SK-N-SH (cell line): ENCODE data around the gene FADS2. TPM values are rescaled to one million over a fixed set of nuclear protein-coding genes. Genes with fewer than 3 reads are reported as not detected.

Experiments
- CTCF ChIA-PET: fragments of 300-600, 350-600 bp; formaldehyde crosslinking; extraction: SDS; loops from one replicate; lab custom pipeline; 2021; lab: Yijun Ruan, JAX
- POLR2A ChIA-PET: fragments of 350-600 bp; sonication (Branson Sonifier 250); formaldehyde crosslinking; extraction: SDS; loops from one replicate; lab custom pipeline; 2020; ENCODE audit warnings: antibody characterized with exemption, inconsistent platforms; lab: Yijun Ruan, JAX
- DNase-seq: peaks from one replicate; pipeline ENCODE4 v3.0.0; 2012
- H2AFZ ChIP-seq: fragments of 200-600 bp; sonication (generic); 2 replicates; pipeline ENCODE4 v1.8.1; 2016; ENCODE audit warnings: antibody characterized with exemption, mild to moderate bottlenecking, low read depth
- H3F3A ChIP-seq: fragments of 200-600 bp; sonication (generic); replicated peaks from 2 replicates; pipeline ENCODE3; 2016; ENCODE audit warnings: antibody characterized with exemption, mild to moderate bottlenecking; ENCODE audit not compliant: insufficient read depth
- H3K27ac ChIP-seq, 2 experiments: fragments of 200-500 bp in 1 of 2; fragments of 200-600 bp in 1 of 2; sonication (Bioruptor generic) in 1 of 2; sonication (generic), shearing (Covaris generic) in 1 of 2; 2 replicates each; pipeline versions ENCODE4 v1.5.1 to v1.6.1; 2014 to 2016; ENCODE audit warnings: low read depth in 2 of 2, inconsistent platforms in 1 of 2, low read length in 1 of 2, mild to moderate bottlenecking in 1 of 2, mixed read lengths in 1 of 2
- H3K27me3 ChIP-seq: fragments of 200-600 bp; sonication (generic), shearing (Covaris generic); 2 replicates; pipeline ENCODE4 v1.6.1; 2016; ENCODE audit warnings: mixed run types; ENCODE audit not compliant: insufficient read depth
- H3K36me3 ChIP-seq, 2 experiments: fragments of 200-500 bp in 1 of 2; fragments of 200-600 bp in 1 of 2; sonication (Bioruptor generic) in 1 of 2; sonication (generic) in 1 of 2; replicated peaks in 1 of 2; 2 replicates each; pipeline versions ENCODE3 to v1.5.1; 2014 to 2016; ENCODE audit warnings: low read length in 1 of 2, mild to moderate bottlenecking in 1 of 2; ENCODE audit not compliant: insufficient read depth in 2 of 2, control insufficient read depth in 1 of 2
- H3K4me1 ChIP-seq, 2 experiments: fragments of 200-500 bp in 1 of 2; fragments of 200-600 bp in 1 of 2; sonication (Bioruptor generic) in 1 of 2; sonication (generic), shearing (Covaris generic) in 1 of 2; 2 replicates each; pipeline versions ENCODE4 v1.5.1 to v1.6.1; 2014 to 2016; ENCODE audit warnings: low read depth in 1 of 2, low read length in 1 of 2, mixed run types in 1 of 2; ENCODE audit not compliant: insufficient read depth in 2 of 2, control insufficient read depth in 1 of 2
- H3K4me2 ChIP-seq: fragments of 200-600 bp; sonication (generic), shearing (Covaris generic); 2 replicates; pipeline ENCODE4 v1.6.1; 2017; ENCODE audit warnings: mixed run types
- H3K4me3 ChIP-seq, 2 experiments: fragments of 200-500 bp in 1 of 2; fragments of 200-600 bp in 1 of 2; sonication (Bioruptor generic) in 1 of 2; sonication (generic), shearing (Covaris generic) in 1 of 2; 2 replicates each; pipeline versions ENCODE4 v1.5.1 to v1.8.1; 2014 to 2016; ENCODE audit warnings: low read depth in 2 of 2, inconsistent platforms in 1 of 2, low read length in 1 of 2, mild to moderate bottlenecking in 1 of 2, mixed read lengths in 1 of 2, moderate library complexity in 1 of 2
- H3K79me2 ChIP-seq: fragments of 200-600 bp; sonication (generic); 2 replicates; pipeline ENCODE4 v1.8.1; 2017; ENCODE audit warnings: mild to moderate bottlenecking; ENCODE audit not compliant: insufficient read depth
- H3K9ac ChIP-seq: fragments of 200-600 bp; sonication (generic); 2 replicates; pipeline ENCODE4 v1.6.1; 2017; ENCODE audit warnings: mixed run types
- H3K9me2 ChIP-seq: fragments of 200-600 bp; sonication (generic); 2 replicates; pipeline ENCODE4 v1.6.1; 2017; ENCODE audit warnings: mixed run types
- H3K9me3 ChIP-seq: fragments of 200-600 bp; sonication (generic); 2 replicates; pipeline ENCODE4 v1.6.1; 2017; ENCODE audit warnings: mixed run types, mild to moderate bottlenecking, moderate library complexity
- H4K20me1 ChIP-seq: fragments of 200-600 bp; sonication (generic); 2 replicates; pipeline ENCODE4 v1.6.1; 2017; ENCODE audit warnings: mild to moderate bottlenecking, mixed run types; ENCODE audit not compliant: insufficient read depth
- ELF1 ChIP-seq: IDR thresholded peaks from 2 replicates; pipeline ENCODE4 v1.4.0; 2012
- EP300 ChIP-seq, 2 experiments: IDR thresholded peaks; 2 replicates each; pipeline versions ENCODE4 v1.4.0 to v1.6.1; 2012; ENCODE audit warnings: borderline replicate concordance in 1 of 2, low read depth in 1 of 2, low read length in 1 of 2
- FOXJ3 ChIP-seq: sonication (generic); formaldehyde crosslinking; IDR thresholded peaks from 2 replicates; pipeline ENCODE4 v1.5.1; 2020; ENCODE audit warnings: mild to moderate bottlenecking, missing genetic modification reagents
- GABPA ChIP-seq: IDR thresholded peaks from 2 replicates; pipeline ENCODE4 v1.4.0; 2012; ENCODE audit warnings: low read depth, mild to moderate bottlenecking
- GATA2 ChIP-seq: sonication (generic); formaldehyde crosslinking; IDR thresholded peaks from 2 replicates; pipeline ENCODE4 v1.5.0; 2020; ENCODE audit warnings: mild to moderate bottlenecking, missing genetic modification reagents
- JUND ChIP-seq: IDR thresholded peaks from 2 replicates; pipeline ENCODE4 v1.4.0; 2012
- MEF2A ChIP-seq: IDR thresholded peaks from 2 replicates; pipeline ENCODE4 v1.4.0; 2012; ENCODE audit warnings: low read depth, borderline replicate concordance
- MXI1 ChIP-seq: IDR thresholded peaks from 2 replicates; pipeline ENCODE4 v1.6.1; 2012; ENCODE audit warnings: mild to moderate bottlenecking, low read depth, low read length, improper control_type of control experiment
- NFIC ChIP-seq: IDR thresholded peaks from 2 replicates; pipeline ENCODE4 v1.4.0; 2012; ENCODE audit warnings: borderline replicate concordance
- NRF1 ChIP-seq: IDR thresholded peaks from 2 replicates; pipeline ENCODE4 v1.6.1; 2012; ENCODE audit warnings: low read depth, mild to moderate bottlenecking, low read length
- RCOR1 ChIP-seq: fragments of 150-350 bp; IDR thresholded peaks from 2 replicates; pipeline ENCODE4 v1.6.1; 2017; ENCODE audit warnings: antibody characterized with exemption, low read length
- RFX5 ChIP-seq: IDR thresholded peaks from 2 replicates; pipeline ENCODE4 v1.6.1; 2012; ENCODE audit warnings: mild to moderate bottlenecking, improper control_type of control experiment, low read length
- RXRA ChIP-seq: IDR thresholded peaks from 2 replicates; pipeline ENCODE4 v1.4.0; 2012; ENCODE audit warnings: low read depth, mild to moderate bottlenecking, borderline replicate concordance
- SMC3 ChIP-seq: IDR thresholded peaks from 2 replicates; pipeline ENCODE4 v1.6.1; 2012; ENCODE audit warnings: low read depth, low read length, improper control_type of control experiment
- TAF1 ChIP-seq: IDR thresholded peaks from 2 replicates; pipeline ENCODE4 v1.6.1; 2012; ENCODE audit warnings: low read depth, mild to moderate bottlenecking, low read length, moderate library complexity, borderline replicate concordance
- TCF12 ChIP-seq: IDR thresholded peaks from 2 replicates; pipeline ENCODE4 v1.4.0; 2012
- WGBS: methylation state at CpG from one replicate; pipeline ENCODE4 v1.1.6; 2017; ENCODE audit warnings: low lambda C conversion rate; 5-methylcytosine and 5-hydroxymethylcytosine counted together
- polyA plus RNA-seq, 3 experiments: library from polyadenylated mRNA; depleted of rRNA; stranded (reverse); fragments of >200 nt; gene quantifications; 2 replicates each; pipeline ENCODE4 v1.2.3, GENCODE V29; 2012
- TF ChIP-seq, protein P1 (sequence below): fragments of 150-350 bp; IDR thresholded peaks from 2 replicates; pipeline ENCODE4 v1.6.1; 2016; ENCODE audit warnings: mild to moderate bottlenecking, low read depth, low read length
- TF ChIP-seq, protein P2 (sequence below): IDR thresholded peaks from 2 replicates; pipeline ENCODE4 v1.4.0; 2012; ENCODE audit warnings: low read depth, borderline replicate concordance

The FADS2 gene
- polyA plus RNA-seq, 1 of the 3 experiments (the other 2 are of a cell fraction), result 67.8 TPM

DNA sequence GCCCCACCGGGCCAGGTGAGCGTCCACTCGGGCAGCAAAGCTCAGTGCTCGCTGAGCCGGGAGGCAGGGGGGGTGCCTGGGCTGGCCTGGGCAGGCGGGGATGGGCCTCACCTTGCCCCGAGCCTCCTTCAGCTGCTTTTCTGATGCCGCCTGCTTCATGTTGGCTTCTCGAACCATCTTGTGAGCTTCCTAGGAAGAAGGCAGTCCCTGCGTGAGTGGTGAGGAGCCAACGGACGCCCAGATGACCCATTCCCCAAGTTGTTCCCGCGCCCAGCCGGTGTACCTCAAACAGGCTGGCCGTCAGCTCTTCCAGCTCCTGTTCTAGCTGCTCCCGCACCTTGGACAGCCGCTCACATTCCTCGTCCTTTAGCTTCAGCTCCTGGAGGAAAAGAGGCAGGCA lies 79.2 kb downstream of the FADS2 start:
- H3F3A ChIP-seq, result no peaks in the 10 kb centered on the region
- 82% methylated on average over 3 of the region's 19 CpGs for WGBS

DNA sequence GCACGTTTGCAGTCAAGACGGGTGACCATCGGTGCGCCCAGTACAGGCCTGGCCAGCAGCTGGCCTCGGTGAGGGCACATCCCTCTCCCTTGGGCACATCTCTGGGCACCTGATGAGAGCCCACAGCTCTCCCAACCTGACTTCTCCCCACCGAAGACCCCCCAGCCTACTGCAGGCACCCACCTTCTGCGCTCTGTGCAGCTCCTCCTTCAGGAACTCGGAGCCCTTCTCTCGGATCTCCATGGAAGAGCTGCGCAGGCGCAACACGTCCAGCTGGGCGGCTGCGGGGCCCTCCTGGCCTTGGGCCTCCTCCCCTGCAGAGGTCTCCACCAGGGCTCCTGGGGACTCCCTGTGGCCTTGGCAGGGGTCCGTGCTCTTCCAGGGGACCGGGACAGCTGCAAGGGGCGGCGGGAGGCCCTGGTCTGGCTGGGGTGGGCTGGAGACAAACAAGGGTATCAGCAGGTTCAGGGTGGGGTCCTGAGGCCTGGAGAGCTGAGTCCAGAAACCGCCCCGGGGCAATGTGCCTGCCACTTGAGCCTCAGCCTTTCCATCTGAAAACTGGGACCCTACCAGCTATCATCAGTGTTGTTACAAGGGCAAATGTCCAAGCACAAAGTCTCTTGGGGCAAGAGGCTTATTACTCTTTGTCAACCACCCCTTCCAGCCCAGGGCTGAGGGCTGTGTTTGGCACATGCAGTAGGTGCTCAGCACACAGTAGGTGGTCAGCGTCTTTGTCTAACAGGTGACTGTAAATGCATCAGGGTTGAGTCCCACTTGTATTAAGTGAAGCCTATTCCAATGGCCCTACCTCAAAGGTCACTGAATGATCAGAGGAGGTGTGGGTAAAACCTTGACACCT lies 80.0 kb downstream of the FADS2 start:
- no peak for TF ChIP-seq MXI1
- no peak for TF ChIP-seq GABPA
- no peak for TF ChIP-seq TCF12
- TF ChIP-seq TAF1, result no peak
- TF ChIP-seq EP300 (IDR thresholded peaks at IDR 0.05; ENCODE audit: borderline replicate concordance in 1 of 2, low read depth in 1 of 2, low read length in 1 of 2), result no peak
- no peak for TF ChIP-seq ELF1
- no peak for TF ChIP-seq RCOR1
- no peak for TF ChIP-seq FOXJ3 (CRISPR knock-in tag)
- TF ChIP-seq JUND, result no peak
- no peak for TF ChIP-seq NFIC
- TF ChIP-seq, protein P1, sequence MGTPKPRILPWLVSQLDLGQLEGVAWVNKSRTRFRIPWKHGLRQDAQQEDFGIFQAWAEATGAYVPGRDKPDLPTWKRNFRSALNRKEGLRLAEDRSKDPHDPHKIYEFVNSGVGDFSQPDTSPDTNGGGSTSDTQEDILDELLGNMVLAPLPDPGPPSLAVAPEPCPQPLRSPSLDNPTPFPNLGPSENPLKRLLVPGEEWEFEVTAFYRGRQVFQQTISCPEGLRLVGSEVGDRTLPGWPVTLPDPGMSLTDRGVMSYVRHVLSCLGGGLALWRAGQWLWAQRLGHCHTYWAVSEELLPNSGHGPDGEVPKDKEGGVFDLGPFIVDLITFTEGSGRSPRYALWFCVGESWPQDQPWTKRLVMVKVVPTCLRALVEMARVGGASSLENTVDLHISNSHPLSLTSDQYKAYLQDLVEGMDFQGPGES, result no peak
- no peak for TF ChIP-seq RFX5
- TF ChIP-seq GATA2 (CRISPR knock-in tag), result no peak
- TF ChIP-seq, all 33 proteins: peak for 0
- H4K20me1 ChIP-seq, result no peaks in the 10 kb centered on the region
- 89% methylated on average over 10 of the region's 21 CpGs for WGBS
- CTCF ChIA-PET, result interaction anchor here (0.8 to 5.4 kb wide), 9 partner anchors 8 to 200 kb away, joined by 3 to 82 read pairs (median 5); partner anchors contain the start of gene RAB3IL1
- no peak for DNase-seq
- no peak overlapping the region for H3K4me2 ChIP-seq
- H3K79me2 ChIP-seq, result no peaks in the 10 kb centered on the region
- H3K27me3 ChIP-seq, result no peaks in the 10 kb centered on the region
- no peaks in the 10 kb centered on the region for H3F3A ChIP-seq
- H3K4me1 ChIP-seq, result no peaks in the 10 kb centered on the region
- POLR2A ChIA-PET, result interaction anchor here (1.1 to 1.4 kb wide), 3 partner anchors 15 to 60 kb away, joined by 3 to 5 read pairs (median 4); partner anchors contain the start of gene FTH1
- H3K9me3 ChIP-seq, result no peaks in the 10 kb centered on the region
- no peak overlapping the region for H2AFZ ChIP-seq
- H3K9me2 ChIP-seq, result no peaks in the 10 kb centered on the region
- H3K4me3 ChIP-seq, result no peak overlapping the region
- no peak overlapping the region for H3K27ac ChIP-seq
- H3K36me3 ChIP-seq, result peaks cover 0 to 6% of the 10 kb centered on the region in 2 experiments
- no peak overlapping the region for H3K9ac ChIP-seq

More for the DNA sequence above, 79.2 kb downstream of the FADS2 start:
- H3K79me2 ChIP-seq, result no peaks in the 10 kb centered on the region
- no peak overlapping the region for H3K4me2 ChIP-seq
- no peaks in the 10 kb centered on the region for H4K20me1 ChIP-seq
- H3K27ac ChIP-seq, result no peak overlapping the region
- ChIA-PET CTCF (interaction anchor here (1.0 to 5.4 kb wide), 7 partner anchors 9 to 201 kb away, joined by 3 to 82 read pairs (median 16); no protein-coding TSS in a partner anchor), POLR2A (interaction anchor here (1.2 kb wide), 1 partner anchor 60 kb away, joined by 5 read pairs; the partner anchor contains the start of gene FTH1)
- H3K4me3 ChIP-seq, result no peak overlapping the region
- H3K4me1 ChIP-seq, result no peaks in the 10 kb centered on the region
- no peak overlapping the region for H3K9ac ChIP-seq
- H3K9me3 ChIP-seq, result no peaks in the 10 kb centered on the region
- H3K9me2 ChIP-seq, result no peaks in the 10 kb centered on the region
- DNase-seq, result no peak
- TF ChIP-seq MEF2A (no peak), TAF1 (no peak), SMC3 (no peak), NRF1 (no peak), ELF1 (no peak), RXRA (no peak), NFIC (no peak)
- TF ChIP-seq, protein P2, sequence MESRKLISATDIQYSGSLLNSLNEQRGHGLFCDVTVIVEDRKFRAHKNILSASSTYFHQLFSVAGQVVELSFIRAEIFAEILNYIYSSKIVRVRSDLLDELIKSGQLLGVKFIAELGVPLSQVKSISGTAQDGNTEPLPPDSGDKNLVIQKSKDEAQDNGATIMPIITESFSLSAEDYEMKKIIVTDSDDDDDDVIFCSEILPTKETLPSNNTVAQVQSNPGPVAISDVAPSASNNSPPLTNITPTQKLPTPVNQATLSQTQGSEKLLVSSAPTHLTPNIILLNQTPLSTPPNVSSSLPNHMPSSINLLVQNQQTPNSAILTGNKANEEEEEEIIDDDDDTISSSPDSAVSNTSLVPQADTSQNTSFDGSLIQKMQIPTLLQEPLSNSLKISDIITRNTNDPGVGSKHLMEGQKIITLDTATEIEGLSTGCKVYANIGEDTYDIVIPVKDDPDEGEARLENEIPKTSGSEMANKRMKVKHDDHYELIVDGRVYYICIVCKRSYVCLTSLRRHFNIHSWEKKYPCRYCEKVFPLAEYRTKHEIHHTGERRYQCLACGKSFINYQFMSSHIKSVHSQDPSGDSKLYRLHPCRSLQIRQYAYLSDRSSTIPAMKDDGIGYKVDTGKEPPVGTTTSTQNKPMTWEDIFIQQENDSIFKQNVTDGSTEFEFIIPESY, result no peak
- no peaks in the 10 kb centered on the region for H3K27me3 ChIP-seq
- H2AFZ ChIP-seq, result no peak overlapping the region
- H3K36me3 ChIP-seq, result peaks cover 0 to 6% of the 10 kb centered on the region in 2 experiments
